Keratinocyte (primary cell): ENCODE data around the gene PGAP6. TPM values are rescaled to one million over a fixed set of nuclear protein-coding genes. Genes with fewer than 3 reads are reported as not detected.

Experiments used
- DNase-seq: peaks from one replicate; pipeline ENCODE4 v3.0.0-alpha.2; 2011; ENCODE audit warnings: low read depth, missing footprints, low spot score
- FAIRE-seq: peaks from 2 replicates; lab custom pipeline; 2011; peaks lifted over from hg19 to GRCh38; lab: Jason Lieb, UNC
- H2AFZ ChIP-seq: 2 replicates; pipeline ENCODE4 v1.6.0; 2012; ENCODE audit warnings: low read length, control low read depth, inconsistent platforms; ENCODE audit not compliant: control insufficient read depth
- H3K27ac ChIP-seq: 2 replicates; pipeline ENCODE4 v1.5.1; 2011; ENCODE audit warnings: low read length; ENCODE audit not compliant: control insufficient read depth, insufficient read depth
- H3K27me3 ChIP-seq: 3 replicates; pipeline ENCODE4 v1.6.0; 2011; ENCODE audit warnings: low read length; ENCODE audit not compliant: control insufficient read depth, insufficient read depth; ENCODE audit errors: extremely low read depth
- H3K36me3 ChIP-seq, 2 experiments: 2 replicates in 1 of 2; 3 replicates in 1 of 2; pipeline ENCODE4 v1.5.1; 2011; ENCODE audit warnings: low read length in 2 of 2, mild to moderate bottlenecking in 1 of 2; ENCODE audit not compliant: control insufficient read depth in 2 of 2, insufficient read depth in 2 of 2; ENCODE audit errors: extremely low read depth in 1 of 2
- H3K4me1 ChIP-seq: 3 replicates; pipeline ENCODE4 v1.5.1; 2011; ENCODE audit warnings: low read length; ENCODE audit not compliant: control insufficient read depth, insufficient read depth; ENCODE audit errors: extremely low read depth
- H3K4me2 ChIP-seq: 3 replicates; pipeline ENCODE4 v1.6.0; 2011; ENCODE audit warnings: low read depth, low read length; ENCODE audit not compliant: control insufficient read depth, insufficient read depth; ENCODE audit errors: extremely low read depth
- H3K4me3 ChIP-seq, 3 experiments: fragments of 200-600 bp in 1 of 3; sonication (generic) in 1 of 3; 2 replicates in 2 of 3; 3 replicates in 1 of 3; pipeline ENCODE4 v1.5.1; 2011 to 2016; ENCODE audit warnings: low read length in 3 of 3, mild to moderate bottlenecking in 3 of 3, control low read depth in 2 of 3, inconsistent platforms in 1 of 3, low read depth in 1 of 3, mixed read lengths in 1 of 3, mixed run types in 1 of 3, moderate library complexity in 1 of 3; ENCODE audit not compliant: control insufficient read depth in 2 of 3, insufficient read depth in 2 of 3; ENCODE audit errors: extremely low read depth in 1 of 3
- H3K79me2 ChIP-seq: 2 replicates; pipeline ENCODE4 v1.6.0; 2012; ENCODE audit warnings: low read length; ENCODE audit not compliant: control insufficient read depth, insufficient read depth
- H3K9ac ChIP-seq: 3 replicates; pipeline ENCODE4 v1.6.0; 2011; ENCODE audit warnings: low read length; ENCODE audit not compliant: control insufficient read depth, insufficient read depth; ENCODE audit errors: extremely low read depth
- H3K9me1 ChIP-seq: 3 replicates; pipeline ENCODE4 v1.6.0; 2011; ENCODE audit warnings: low read length; ENCODE audit not compliant: control insufficient read depth, insufficient read depth; ENCODE audit errors: extremely low read depth
- H3K9me3 ChIP-seq: 2 replicates; pipeline ENCODE4 v1.5.1; 2012; ENCODE audit warnings: low read depth, low read length; ENCODE audit not compliant: control insufficient read depth
- H4K20me1 ChIP-seq: 3 replicates; pipeline ENCODE4 v1.6.0; 2011; ENCODE audit warnings: low read length; ENCODE audit not compliant: control insufficient read depth, insufficient read depth; ENCODE audit errors: extremely low read depth
- CTCF ChIP-seq, 3 experiments: IDR thresholded peaks in 1 of 3; conservative IDR thresholded peaks in 1 of 3; optimal IDR thresholded peaks in 1 of 3; 2 replicates in 2 of 3; 3 replicates in 1 of 3; pipeline versions ENCODE3 to v1.5.1; 2011; ENCODE audit warnings: low read length in 3 of 3, mild to moderate bottlenecking in 3 of 3, moderate library complexity in 2 of 3, control low read depth in 1 of 3, inconsistent platforms in 1 of 3; ENCODE audit not compliant: insufficient read depth in 2 of 3; ENCODE audit errors: extremely low read depth in 1 of 3
- EZH2 ChIP-seq: IDR thresholded peaks from one replicate; pipeline ENCODE4 v1.6.1; 2012; ENCODE audit warnings: inconsistent platforms, mild to moderate bottlenecking, low read length, moderate library complexity
- dilution Hi-C: fragments of 300-500 bp; cut with MboI; formaldehyde crosslinking; loops from one replicate; pipeline ENCODE4 v1.7.0; 2020; ENCODE audit warnings: low sequenced_read_pairs; ENCODE audit not compliant: extremely low pct_ligation_motif_present
- polyA plus RNA-seq, 5 experiments: library from polyadenylated mRNA; depleted of rRNA in 3 of 5; stranded (reverse) in 3 of 5; stranded (forward) in 1 of 5; unstranded in 1 of 5; fragments of >200 nt; gene quantifications; 1 replicate in 1 of 5; 2 replicates in 3 of 5; 3 replicates in 1 of 5; pipeline versions ENCODE4 v1.2.1 to v1.2.3, GENCODE V29; 2011 to 2012; ENCODE audit warnings: missing spikeins in 2 of 5, low read depth in 1 of 5, low replicate concordance in 1 of 5

Gene PGAP6
- polyA plus RNA-seq, 1 donor (not counting 4 experiments of a cell fraction or from before 2014, with no cell fraction given), result 25.5 TPM

DNA sequence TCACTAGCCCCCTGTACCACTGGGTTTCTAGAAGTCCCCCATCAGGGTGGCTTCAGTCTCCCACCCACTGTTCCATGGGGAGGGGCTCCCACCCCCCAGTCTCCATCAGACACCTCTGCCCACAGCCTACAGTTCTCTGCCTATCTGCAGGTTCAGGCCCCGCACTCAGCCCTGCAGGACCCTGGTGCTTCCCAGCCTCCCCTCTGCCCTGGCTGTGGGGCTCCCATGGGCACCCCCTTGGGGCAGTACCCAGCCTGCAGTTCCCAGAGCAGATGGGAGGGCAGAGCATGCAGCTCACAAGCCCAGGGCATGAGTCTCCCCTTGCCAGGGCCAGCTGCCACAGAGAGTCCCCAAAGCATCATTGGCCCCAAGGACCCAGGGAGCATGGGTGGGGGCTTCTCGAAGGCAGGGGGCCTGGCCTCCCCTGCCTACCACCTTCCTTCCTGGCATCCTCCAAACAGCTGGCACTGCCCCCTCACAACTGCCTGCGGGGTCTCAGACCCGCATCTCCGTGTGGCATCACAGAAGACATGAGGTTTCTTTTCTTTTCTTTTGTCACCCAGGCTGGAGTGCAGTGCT is 8.7 kb downstream of the PGAP6 start:
- no peak for DNase-seq
- Histone ChIP-seq H3K36me3 (peaks cover 10 to 27% of the 10 kb centered on the region in 2 experiments), H3K4me1 (peaks cover 12% of the 10 kb centered on the region), H2AFZ (no peak overlapping the region), H3K27ac (no peak overlapping the region), H3K4me3 (no peak overlapping the region), H3K79me2 (peaks cover 6% of the 10 kb centered on the region), H4K20me1 (peaks cover 2% of the 10 kb centered on the region), H3K4me2 (no peak overlapping the region), H3K9ac (no peak overlapping the region), H3K9me1 (no peaks in the 10 kb centered on the region), H3K9me3 (no peaks in the 10 kb centered on the region), H3K27me3 (no peaks in the 10 kb centered on the region)
- no peak for FAIRE-seq
- no peak for TF ChIP-seq CTCF (optimal IDR thresholded peaks at IDR 0.05 in 1 of 3, IDR thresholded peaks at IDR 0.05 in 1 of 3, conservative IDR thresholded peaks at IDR 0.05 in 1 of 3; ENCODE audit: extremely low read depth in 1 of 3, insufficient read depth in 2 of 3, low read length in 3 of 3)
- TF ChIP-seq EZH2, result no peak
- dilution Hi-C loops, result no loop called here

- Histone ChIP-seq H3K9me3 (no peaks in the 10 kb centered on the region), H3K4me1 (peaks cover 12% of the 10 kb centered on the region), H3K27ac (no peak overlapping the region), H3K9me1 (no peaks in the 10 kb centered on the region), H3K9ac (no peak overlapping the region), H3K4me2 (no peak overlapping the region), H4K20me1 (peaks cover 2% of the 10 kb centered on the region), H2AFZ (no peak overlapping the region), H3K36me3 (peaks cover 11 to 33% of the 10 kb centered on the region in 2 experiments), H3K79me2 (peaks cover 6% of the 10 kb centered on the region), H3K4me3 (no peak overlapping the region), H3K27me3 (no peaks in the 10 kb centered on the region)
- DNase-seq, result no peak
- TF ChIP-seq EZH2 (no peak), CTCF (optimal IDR thresholded peaks at IDR 0.05 in 1 of 3, IDR thresholded peaks at IDR 0.05 in 1 of 3, conservative IDR thresholded peaks at IDR 0.05 in 1 of 3; ENCODE audit: extremely low read depth in 1 of 3, insufficient read depth in 2 of 3, low read length in 3 of 3) (no peak)
- dilution Hi-C loops, result no loop called here
- no peak for FAIRE-seq
Measured at GRCh38 chr16:372302-372983, 9.3 kb downstream of the PGAP6 start.
